MM.1S (cell line): Measurements from ENCODE around the gene KCNK10.

ENCODE experiments used
- DNase-seq: peaks from one replicate; pipeline ENCODE4 v3.0.0-alpha.2; 2015
- H2AFZ ChIP-seq: fragments of 300-600 bp; sonication (generic); 2 replicates; pipeline ENCODE4 v1.6.0; 2016; ENCODE audit warnings: antibody characterized with exemption, low read length
- H3F3A ChIP-seq: fragments of 300-600 bp; sonication (generic); 2 replicates; pipeline ENCODE4 v1.6.1; 2016; ENCODE audit warnings: mild to moderate bottlenecking, antibody characterized with exemption, low read length, moderate library complexity, mixed read lengths; ENCODE audit not compliant: insufficient read depth
- H3K27ac ChIP-seq: fragments of 300-600 bp; sonication (generic); 2 replicates; pipeline ENCODE4 v1.5.1; 2016; ENCODE audit warnings: mild to moderate bottlenecking, low read length
- H3K27me3 ChIP-seq: fragments of 300-600 bp; sonication (generic); replicated peaks from 2 replicates; pipeline ENCODE4 v1.6.0; 2016; ENCODE audit warnings: low read length; ENCODE audit not compliant: insufficient read depth
- H3K36me3 ChIP-seq: fragments of 300-600 bp; sonication (generic); replicated peaks from 2 replicates; pipeline ENCODE4 v1.6.1; 2016; ENCODE audit warnings: mild to moderate bottlenecking, low read length, mixed read lengths; ENCODE audit not compliant: insufficient read depth
- H3K4me1 ChIP-seq: fragments of 300-600 bp; sonication (generic); 2 replicates; pipeline ENCODE4 v1.6.1; 2016; ENCODE audit warnings: low read length, mixed read lengths
- H3K4me2 ChIP-seq: fragments of 300-600 bp; sonication (generic); 2 replicates; pipeline ENCODE4 v1.6.0; 2016; ENCODE audit warnings: low read depth, low read length
- H3K4me3 ChIP-seq: fragments of 300-600 bp; sonication (generic); 2 replicates; pipeline ENCODE4 v1.5.1; 2016; ENCODE audit warnings: low read length, mixed read lengths
- H3K79me2 ChIP-seq: fragments of 300-600 bp; sonication (generic); 2 replicates; pipeline ENCODE4 v1.6.1; 2016; ENCODE audit warnings: mixed run types, low read length, mixed read lengths
- H3K9ac ChIP-seq: fragments of 300-600 bp; sonication (generic); 2 replicates; pipeline ENCODE4 v1.6.1; 2016; ENCODE audit warnings: low read length, mixed read lengths
- H3K9me2 ChIP-seq: fragments of 300-600 bp; sonication (generic); replicated peaks from 2 replicates; pipeline ENCODE4 v1.6.1; 2016; ENCODE audit warnings: mild to moderate bottlenecking, low read length, mixed read lengths; ENCODE audit not compliant: insufficient read depth
- H3K9me3 ChIP-seq: fragments of 300-600 bp; sonication (generic); replicated peaks from 2 replicates; pipeline ENCODE4 v1.6.1; 2016; ENCODE audit warnings: mild to moderate bottlenecking, low read length, mixed read lengths; ENCODE audit not compliant: insufficient read depth
- H4K20me1 ChIP-seq: fragments of 300-600 bp; sonication (generic); 2 replicates; pipeline ENCODE4 v1.6.1; 2016; ENCODE audit warnings: mild to moderate bottlenecking, low read length, moderate library complexity, mixed read lengths; ENCODE audit not compliant: insufficient read depth
- EZH2 ChIP-seq: fragments of 300-600 bp; sonication (generic); optimal IDR thresholded peaks from 2 replicates; pipeline ENCODE3; 2017; ENCODE audit warnings: low read depth, mild to moderate bottlenecking, antibody characterized with exemption, low read length, mixed read lengths
- EZH2phosphoT487 ChIP-seq: fragments of 300-600 bp; sonication (generic); IDR thresholded peaks from 2 replicates; pipeline ENCODE4 v1.6.1; 2018; ENCODE audit warnings: antibody characterized with exemption, low read length
- TF ChIP-seq, protein P1 (sequence below): fragments of 300-600 bp; sonication (generic); IDR thresholded peaks from 2 replicates; pipeline ENCODE4 v1.5.1; 2016; ENCODE audit warnings: antibody characterized with exemption, low read length, mixed read lengths

KCNK10 gene

DNA sequence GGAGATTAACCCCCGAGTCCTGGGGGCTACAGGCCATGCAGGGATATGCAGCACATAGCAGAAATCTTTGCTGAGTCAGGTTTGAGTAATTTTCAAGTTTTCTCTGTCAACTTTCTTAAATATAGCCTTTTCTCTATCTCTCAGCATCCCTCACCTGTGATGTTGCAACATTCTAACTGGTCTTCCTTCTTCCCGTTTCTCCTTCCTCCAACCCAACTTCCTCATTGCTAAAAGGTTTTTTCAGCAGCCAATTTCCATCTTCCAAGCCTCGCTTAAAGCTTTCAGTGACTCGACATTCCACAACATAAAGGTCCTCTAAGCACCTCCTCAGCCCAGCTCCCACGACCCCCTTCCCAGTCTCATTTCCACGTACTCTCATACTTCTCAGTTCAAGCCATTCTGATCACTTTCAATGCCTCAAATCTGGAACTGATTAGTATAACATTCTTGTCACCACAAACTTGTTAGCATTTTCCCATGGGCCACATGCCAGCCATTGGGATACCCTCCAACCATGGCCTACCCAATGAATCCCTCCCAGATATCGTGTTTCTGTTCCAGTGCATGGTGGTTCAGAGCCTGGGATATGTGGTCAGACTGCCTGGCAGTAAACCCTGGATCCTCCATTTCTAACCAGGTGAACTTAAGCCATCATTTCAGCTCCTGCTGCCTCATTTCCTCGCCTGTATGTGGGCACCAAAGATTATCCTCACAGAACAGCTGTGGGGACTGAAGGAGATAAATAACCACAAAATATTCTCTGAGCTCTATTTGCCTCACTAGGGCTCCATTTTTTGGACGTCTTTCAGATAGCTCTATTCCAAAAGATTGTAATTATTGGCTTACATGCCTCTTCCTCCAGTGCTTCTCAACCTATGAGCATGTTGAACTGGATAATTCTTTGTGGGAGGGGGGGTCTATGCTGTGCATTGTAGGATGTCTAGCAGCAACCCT lies 65.8 kb downstream of the KCNK10 start:
- no peak overlapping the region for H2AFZ ChIP-seq
- no peaks in the 10 kb centered on the region for H3K36me3 ChIP-seq
- DNase-seq, result no peak
- H3K4me3 ChIP-seq, result no peak overlapping the region
- no peaks in the 10 kb centered on the region for H3F3A ChIP-seq
- no peaks in the 10 kb centered on the region for H4K20me1 ChIP-seq
- TF ChIP-seq EZH2 (no peak), EZH2phosphoT487 (no peak)
- TF ChIP-seq, protein P1, sequence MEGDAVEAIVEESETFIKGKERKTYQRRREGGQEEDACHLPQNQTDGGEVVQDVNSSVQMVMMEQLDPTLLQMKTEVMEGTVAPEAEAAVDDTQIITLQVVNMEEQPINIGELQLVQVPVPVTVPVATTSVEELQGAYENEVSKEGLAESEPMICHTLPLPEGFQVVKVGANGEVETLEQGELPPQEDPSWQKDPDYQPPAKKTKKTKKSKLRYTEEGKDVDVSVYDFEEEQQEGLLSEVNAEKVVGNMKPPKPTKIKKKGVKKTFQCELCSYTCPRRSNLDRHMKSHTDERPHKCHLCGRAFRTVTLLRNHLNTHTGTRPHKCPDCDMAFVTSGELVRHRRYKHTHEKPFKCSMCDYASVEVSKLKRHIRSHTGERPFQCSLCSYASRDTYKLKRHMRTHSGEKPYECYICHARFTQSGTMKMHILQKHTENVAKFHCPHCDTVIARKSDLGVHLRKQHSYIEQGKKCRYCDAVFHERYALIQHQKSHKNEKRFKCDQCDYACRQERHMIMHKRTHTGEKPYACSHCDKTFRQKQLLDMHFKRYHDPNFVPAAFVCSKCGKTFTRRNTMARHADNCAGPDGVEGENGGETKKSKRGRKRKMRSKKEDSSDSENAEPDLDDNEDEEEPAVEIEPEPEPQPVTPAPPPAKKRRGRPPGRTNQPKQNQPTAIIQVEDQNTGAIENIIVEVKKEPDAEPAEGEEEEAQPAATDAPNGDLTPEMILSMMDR, result no peak
- H3K9me3 ChIP-seq, result no peaks in the 10 kb centered on the region
- H3K4me1 ChIP-seq, result no peaks in the 10 kb centered on the region
- H3K79me2 ChIP-seq, result no peaks in the 10 kb centered on the region
- no peaks in the 10 kb centered on the region for H3K9me2 ChIP-seq
- H3K27ac ChIP-seq, result no peak overlapping the region
- no peak overlapping the region for H3K4me2 ChIP-seq
- no peak overlapping the region for H3K9ac ChIP-seq
- no peaks in the 10 kb centered on the region for H3K27me3 ChIP-seq

- no peak overlapping the region for H2AFZ ChIP-seq
- DNase-seq, result no peak
Observed at GRCh38 chr14:88255798-88256197, 67.3 kb downstream of the KCNK10 start.

DNA sequence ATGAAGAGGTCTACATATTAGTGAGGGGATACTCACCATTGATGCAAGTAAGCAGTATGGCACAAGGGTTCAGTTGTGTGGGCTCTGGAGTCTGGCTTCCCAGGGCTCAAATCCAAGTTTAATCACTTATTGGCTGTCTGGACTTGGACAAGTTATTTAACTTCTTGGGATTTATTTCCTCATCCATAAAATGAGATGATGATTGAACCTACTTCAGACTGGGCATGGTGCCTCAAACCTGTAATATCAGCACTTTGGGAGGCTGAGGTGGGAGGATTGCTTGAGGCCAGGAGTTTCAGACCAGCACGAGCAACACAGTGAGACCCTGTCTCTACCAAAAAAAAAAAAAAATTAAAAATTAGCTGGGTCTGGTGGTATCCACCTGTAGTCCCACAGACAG lies 67.9 kb downstream of the KCNK10 start:
- Histone ChIP-seq H3K4me2 (no peak overlapping the region), H4K20me1 (no peaks in the 10 kb centered on the region), H3K9ac (no peak overlapping the region), H3K27ac (no peak overlapping the region), H3K36me3 (no peaks in the 10 kb centered on the region), H3K4me3 (no peak overlapping the region), H3K9me3 (no peaks in the 10 kb centered on the region), H3K79me2 (no peaks in the 10 kb centered on the region), H3K27me3 (no peaks in the 10 kb centered on the region), H3K9me2 (no peaks in the 10 kb centered on the region), H3K4me1 (no peaks in the 10 kb centered on the region), H2AFZ (no peak overlapping the region), H3F3A (no peaks in the 10 kb centered on the region)
- no peak for DNase-seq
- no peak for TF ChIP-seq EZH2

More at GRCh38 chr14:88255798-88256197, 67.3 kb downstream of the KCNK10 start:
- Histone ChIP-seq H4K20me1 (no peaks in the 10 kb centered on the region), H3K9me2 (no peaks in the 10 kb centered on the region), H3K4me2 (no peak overlapping the region), H3K27me3 (no peaks in the 10 kb centered on the region), H3K27ac (no peak overlapping the region), H3K9me3 (no peaks in the 10 kb centered on the region), H3K4me3 (no peak overlapping the region), H3K9ac (no peak overlapping the region), H3K4me1 (no peaks in the 10 kb centered on the region), H3K79me2 (no peaks in the 10 kb centered on the region), H3F3A (no peaks in the 10 kb centered on the region), H3K36me3 (no peaks in the 10 kb centered on the region)
- TF ChIP-seq EZH2, result no peak
- no peak for TF ChIP-seq EZH2phosphoT487
- TF ChIP-seq, protein P1, result no peak

- no peak overlapping the region for H3K9ac ChIP-seq
- no peaks in the 10 kb centered on the region for H3K36me3 ChIP-seq
- no peaks in the 10 kb centered on the region for H3K27me3 ChIP-seq
- no peaks in the 10 kb centered on the region for H3K79me2 ChIP-seq
- TF ChIP-seq EZH2 (no peak), EZH2phosphoT487 (no peak)
- TF ChIP-seq, protein P1, result no peak
- no peak overlapping the region for H3K4me3 ChIP-seq
- H3K4me2 ChIP-seq, result no peak overlapping the region
- no peaks in the 10 kb centered on the region for H3K4me1 ChIP-seq
- H3K9me2 ChIP-seq, result no peaks in the 10 kb centered on the region
- H3K27ac ChIP-seq, result no peak overlapping the region
- no peaks in the 10 kb centered on the region for H4K20me1 ChIP-seq
- H3K9me3 ChIP-seq, result no peaks in the 10 kb centered on the region
- DNase-seq, result no peak
- H2AFZ ChIP-seq, result no peak overlapping the region
- H3F3A ChIP-seq, result no peaks in the 10 kb centered on the region
Observed at GRCh38 chr14:88252498-88252897, 70.6 kb downstream of the KCNK10 start.
